GM21367 (cell line): Measurements from ENCODE around the gene WDSUB1.

Experiments
- ATAC-seq: cut with Tn5 transposase; IDR thresholded peaks from one replicate; pipeline ENCODE4 v1.9.1; 2021; ENCODE audit not compliant: unreplicated experiment

WDSUB1 gene

DNA sequence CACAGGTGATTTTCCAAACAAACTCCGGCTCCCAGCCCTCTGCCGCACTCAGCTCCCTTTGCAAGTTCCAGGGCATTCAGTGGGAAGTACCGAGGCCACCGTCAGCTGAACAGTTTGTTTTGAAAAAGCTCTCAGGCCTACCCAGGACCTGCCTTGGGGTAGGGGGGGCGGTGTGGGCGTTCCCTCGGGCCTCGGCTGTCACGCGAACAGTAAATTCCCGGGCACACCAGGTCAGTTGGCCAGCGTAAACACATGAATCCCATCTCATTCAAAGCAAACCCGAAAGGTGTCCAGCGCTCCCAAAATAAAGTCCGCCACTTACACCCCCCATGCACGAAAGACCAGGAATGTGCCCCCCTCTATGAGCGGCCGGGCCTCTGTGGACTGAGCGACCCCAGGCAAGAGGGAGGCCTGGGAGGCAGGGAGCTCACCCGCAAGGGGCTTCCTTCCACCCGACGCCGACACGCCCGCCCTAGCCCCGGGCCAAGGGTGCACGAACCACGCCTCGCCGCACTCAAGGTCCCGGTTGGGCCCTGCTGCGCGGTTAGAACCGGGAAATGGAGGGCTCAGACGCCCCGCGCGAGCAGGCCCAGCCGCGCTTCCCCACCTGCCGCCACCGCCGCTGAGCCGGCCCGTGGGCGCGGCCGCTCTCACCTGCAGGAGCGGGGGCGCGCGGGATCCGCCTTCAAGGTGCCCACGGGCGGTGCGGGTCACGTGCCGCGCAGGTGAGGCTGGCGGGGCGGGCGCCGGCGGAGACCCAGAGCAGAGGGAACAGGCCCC is at the start of gene WDSUB1:
Gene WDSUB1 (minus strand): TSS at position 775 of the 780 bp plus-strand sequence. CDS start 3,634 bp downstream, outside the sequence.
- ATAC-seq, result peak; percentile 12

DNA sequence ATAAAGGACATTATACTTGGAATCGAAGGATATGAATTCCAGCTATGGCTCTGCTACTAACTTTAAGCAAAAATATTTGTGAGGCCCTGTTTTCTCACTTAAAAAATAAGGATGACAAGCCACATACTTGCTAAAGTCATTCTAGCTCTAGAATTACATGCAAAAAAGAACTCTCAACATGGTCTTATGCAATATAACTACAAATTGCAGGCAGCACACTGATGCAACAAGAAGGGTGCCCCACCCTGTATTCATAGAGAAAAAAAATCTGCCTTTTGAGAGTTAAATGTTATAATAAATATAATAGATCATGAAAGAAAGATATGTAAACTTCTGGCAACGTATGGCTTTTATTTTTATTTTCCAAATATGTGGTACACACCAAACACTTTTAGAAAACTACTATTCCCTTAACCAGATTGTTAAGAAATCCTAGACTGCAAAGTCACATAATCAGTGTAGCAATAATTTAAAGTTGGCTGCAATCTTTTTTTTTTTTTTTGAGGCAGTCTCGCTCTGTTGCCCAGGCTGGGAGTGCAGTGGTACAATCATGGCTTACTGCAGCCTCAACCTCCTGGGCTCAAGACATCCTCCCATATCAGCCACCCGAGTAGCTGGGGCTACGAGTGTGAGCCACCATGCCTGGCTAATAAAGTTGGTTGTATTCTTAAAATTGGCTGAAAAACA is 40.2 kb upstream of the WDSUB1 start:
- no peak for ATAC-seq

GRCh38 chr2:159322419-159322818 is 35.9 kb upstream of the WDSUB1 start:
- ATAC-seq, result no peak

GRCh38 chr2:159317392-159318088 is 31.0 kb upstream of the WDSUB1 start:
- ATAC-seq, result no peak

DNA sequence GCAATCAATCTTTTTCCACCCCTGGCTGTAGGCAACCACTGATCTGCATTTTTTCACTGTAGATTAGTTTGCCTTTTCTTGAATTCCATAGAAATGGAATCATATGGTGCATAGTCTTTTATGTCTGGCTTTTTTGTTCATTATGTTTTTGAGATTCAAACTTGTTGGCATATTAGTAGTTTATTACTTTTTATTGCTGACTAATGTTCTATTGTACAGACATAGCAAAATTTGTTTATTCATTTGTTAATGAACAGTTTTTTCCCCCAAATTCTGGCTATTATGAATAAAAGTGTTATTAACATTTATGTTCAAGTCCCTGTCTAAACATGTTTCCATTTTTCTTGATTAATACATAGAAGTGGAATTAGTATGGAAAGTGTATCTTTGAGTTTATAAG is 21.4 kb upstream of the WDSUB1 start:
- ATAC-seq, result no peak

GRCh38 chr2:159300586-159300985 is 14.1 kb upstream of the WDSUB1 start:
- ATAC-seq, result no peak

DNA sequence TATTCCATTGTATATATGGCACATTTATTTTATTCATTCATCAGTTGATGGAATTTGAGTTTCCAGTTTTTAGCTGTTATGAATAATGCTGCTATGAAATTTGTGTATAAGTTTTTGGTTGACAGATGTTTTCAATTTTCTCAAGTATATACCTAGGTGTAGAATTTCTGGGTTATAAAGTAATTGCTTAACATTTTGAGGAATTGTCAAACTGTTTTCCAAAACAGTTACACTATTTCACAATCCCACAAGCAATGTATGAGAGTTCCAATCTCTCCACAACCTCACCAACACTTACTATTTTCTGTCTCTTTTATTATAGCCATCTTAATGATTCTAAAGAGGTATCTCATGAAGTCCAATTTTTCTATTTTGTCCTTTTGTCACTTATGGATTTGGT is 12.5 kb upstream of the WDSUB1 start:
- ATAC-seq, result no peak

- no peak for ATAC-seq
Measured at GRCh38 chr2:159297042-159297707, 10.7 kb upstream of the WDSUB1 start.

GRCh38 chr2:159292157-159292556 is 5.7 kb upstream of the WDSUB1 start:
- no peak for ATAC-seq

- no peak for ATAC-seq
Measured at GRCh38 chr2:159290289-159290907, 3.9 kb upstream of the WDSUB1 start.

DNA sequence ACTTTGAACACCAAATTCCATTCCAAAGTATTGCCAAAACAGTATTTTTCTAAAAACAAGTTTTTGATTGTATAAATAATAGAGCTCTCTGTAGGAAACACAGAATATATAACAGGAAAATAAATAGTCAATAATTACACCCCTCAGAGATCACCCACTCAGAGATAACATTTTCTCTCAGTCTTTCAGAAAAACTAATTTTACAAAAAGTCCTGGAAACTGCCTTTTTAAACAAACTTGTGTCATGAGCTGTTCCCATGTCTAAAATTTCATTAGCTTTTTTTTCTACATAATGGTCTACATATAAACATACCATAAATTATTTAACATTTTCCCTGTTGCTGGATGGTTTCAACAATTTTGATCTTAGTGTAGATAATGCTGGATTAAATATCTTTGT is 1.2 kb upstream of the WDSUB1 start:
- ATAC-seq, result no peak

DNA sequence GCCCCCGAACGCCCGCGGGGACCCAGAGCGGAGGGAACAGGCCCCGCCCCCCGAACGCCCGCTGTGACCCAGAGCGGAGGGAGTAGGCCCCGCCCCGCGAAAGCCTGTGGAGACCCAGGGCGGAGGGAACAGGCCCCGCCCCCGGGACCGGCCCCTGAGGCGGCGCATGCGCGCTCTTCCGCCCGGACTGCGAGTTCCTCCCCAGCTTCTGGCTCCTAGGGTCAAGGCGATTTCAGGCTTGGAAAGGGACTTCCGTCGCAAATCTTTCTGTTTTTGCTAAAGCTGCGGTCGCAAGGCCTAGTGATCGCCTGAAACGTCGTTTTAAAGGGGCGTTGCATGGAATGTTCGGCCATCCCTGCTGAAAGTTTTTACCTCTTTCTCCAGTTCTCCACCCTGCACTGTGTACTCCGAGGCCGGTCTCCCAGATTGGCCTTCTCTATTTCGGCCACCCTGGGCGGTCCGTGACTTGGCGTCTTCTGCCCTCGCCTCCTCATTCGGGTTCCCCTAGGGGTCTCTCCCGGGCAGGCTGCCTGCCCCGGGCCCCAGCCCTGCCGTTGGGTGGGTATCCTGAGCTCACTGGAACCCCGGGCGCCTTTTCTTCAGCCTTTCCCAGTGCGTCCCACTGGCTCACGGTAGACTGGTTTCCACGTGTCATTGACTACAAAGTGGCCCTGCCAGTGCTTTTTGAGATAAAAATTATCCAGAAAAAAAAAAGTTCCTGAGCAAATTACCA is 372 bp upstream of the WDSUB1 start:
- peak; percentile 83 for ATAC-seq

DNA sequence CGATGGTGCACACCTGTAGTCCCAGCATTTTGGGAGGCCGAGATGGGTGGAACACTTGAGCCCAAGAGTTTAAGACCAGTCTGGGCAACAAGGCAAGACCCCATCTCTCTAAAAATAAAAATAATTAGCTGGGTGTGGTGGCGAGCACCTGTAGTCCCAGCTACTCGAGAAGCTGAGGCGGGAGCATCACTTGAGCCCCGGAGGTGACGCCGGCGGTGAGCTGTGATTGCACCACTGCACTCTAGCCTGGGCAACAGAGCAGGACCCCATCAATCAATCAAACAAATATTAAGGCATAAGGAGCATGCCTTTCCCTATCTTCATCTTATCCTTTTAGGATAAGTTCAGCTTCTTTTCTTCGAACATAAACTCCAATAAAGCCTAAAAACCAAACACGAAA is 1.1 kb downstream of the WDSUB1 start:
- no peak for ATAC-seq

- ATAC-seq, result no peak
Measured at GRCh38 chr2:159283529-159283928, 3.0 kb downstream of the WDSUB1 start.

DNA sequence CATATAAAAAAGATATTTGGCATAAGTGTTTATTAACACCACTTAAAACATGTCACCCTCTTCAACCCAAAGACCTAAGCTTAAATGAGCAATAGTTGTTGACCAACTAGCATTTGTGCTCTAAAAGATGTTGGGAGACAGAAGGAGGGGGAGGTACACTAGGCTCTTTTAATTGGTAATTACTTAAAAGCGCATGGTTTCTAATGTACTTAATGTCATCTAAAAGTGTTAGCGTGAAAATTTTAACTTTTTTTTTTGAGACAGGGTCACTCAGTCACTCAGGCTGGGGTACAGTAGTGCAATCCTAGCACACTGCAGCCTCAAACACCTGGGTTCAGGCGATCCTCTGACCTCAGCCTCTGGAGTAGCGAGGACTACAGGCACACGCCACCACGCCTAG is 5.5 kb downstream of the WDSUB1 start:
- no peak for ATAC-seq

GRCh38 chr2:159279700-159280099 is 6.8 kb downstream of the WDSUB1 start:
- no peak for ATAC-seq

DNA sequence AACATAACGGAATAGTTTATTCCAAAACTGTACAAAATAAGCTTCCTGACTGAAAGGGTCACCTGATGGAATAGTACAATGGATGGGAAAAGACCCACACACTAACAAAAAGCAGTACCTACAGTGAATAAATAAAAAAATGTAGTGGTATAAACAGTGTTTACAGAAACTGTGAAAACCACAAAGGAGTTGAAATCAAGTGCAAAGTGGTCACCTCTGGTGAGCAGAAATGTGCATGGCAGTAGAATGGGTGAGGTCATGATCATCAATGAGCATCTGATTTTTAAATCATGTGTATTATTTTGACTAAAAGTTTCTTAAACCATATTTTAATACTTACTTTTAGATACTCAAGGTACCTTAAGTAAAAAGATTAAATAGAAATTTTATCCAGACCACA is 11.4 kb downstream of the WDSUB1 start:
- no peak for ATAC-seq

- no peak for ATAC-seq
Measured at GRCh38 chr2:159272156-159272555, 14.3 kb downstream of the WDSUB1 start.

- ATAC-seq, result no peak
Measured at GRCh38 chr2:159270744-159271379, 15.6 kb downstream of the WDSUB1 start.

GRCh38 chr2:159267921-159268320 is 18.6 kb downstream of the WDSUB1 start:
- ATAC-seq, result no peak
